ENCODE measurements around the gene PSAPL1.

The PSAPL1 gene

DNA sequence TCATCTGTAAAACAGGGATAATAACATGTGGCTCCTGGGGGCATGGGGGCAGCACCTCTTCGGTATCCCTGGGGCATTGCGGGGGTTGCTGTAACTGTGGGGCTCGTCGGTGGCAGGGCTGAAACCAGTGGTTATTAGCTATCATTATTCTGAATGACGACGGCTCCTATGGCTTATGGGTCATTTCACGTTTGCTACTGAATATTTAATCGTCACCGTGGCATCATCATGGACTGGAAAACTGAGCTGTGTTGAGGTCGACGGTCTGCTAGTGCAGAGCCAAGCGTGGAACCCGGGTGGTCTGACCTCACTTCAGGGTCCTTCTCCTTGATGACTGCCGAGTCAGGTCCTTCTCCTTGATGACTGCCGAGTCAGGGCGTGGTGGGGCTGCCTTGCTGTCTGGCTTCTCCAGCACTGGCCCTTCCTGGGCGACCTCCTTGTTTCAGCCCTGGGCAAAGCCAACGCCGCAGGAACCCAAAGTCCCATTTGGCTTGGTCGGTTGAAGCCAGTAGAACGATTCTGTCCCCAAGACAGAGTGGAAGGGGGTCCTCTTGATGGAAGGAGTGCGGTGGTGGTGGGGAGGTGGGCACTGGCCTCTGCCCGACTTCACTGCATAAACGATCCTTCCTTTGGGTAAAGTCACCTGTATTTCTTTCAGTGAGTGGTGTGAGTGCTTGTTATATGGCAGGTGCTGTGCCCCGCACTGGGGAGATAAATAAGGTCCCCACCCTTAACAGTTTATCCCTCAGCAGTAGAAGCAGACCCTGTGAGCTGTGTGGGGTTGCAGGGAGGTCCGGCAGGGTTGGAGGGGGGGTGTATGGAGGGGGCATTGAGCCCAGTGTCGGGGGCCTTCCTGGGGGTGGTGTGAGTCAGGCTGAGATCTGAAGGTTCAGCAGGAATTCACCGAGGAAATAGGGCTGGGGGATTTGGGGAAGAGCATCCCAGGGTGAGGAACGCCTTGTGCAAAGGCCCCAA is 40.8 kb downstream of the PSAPL1 start:
- DNase-seq, result no peak

DNA sequence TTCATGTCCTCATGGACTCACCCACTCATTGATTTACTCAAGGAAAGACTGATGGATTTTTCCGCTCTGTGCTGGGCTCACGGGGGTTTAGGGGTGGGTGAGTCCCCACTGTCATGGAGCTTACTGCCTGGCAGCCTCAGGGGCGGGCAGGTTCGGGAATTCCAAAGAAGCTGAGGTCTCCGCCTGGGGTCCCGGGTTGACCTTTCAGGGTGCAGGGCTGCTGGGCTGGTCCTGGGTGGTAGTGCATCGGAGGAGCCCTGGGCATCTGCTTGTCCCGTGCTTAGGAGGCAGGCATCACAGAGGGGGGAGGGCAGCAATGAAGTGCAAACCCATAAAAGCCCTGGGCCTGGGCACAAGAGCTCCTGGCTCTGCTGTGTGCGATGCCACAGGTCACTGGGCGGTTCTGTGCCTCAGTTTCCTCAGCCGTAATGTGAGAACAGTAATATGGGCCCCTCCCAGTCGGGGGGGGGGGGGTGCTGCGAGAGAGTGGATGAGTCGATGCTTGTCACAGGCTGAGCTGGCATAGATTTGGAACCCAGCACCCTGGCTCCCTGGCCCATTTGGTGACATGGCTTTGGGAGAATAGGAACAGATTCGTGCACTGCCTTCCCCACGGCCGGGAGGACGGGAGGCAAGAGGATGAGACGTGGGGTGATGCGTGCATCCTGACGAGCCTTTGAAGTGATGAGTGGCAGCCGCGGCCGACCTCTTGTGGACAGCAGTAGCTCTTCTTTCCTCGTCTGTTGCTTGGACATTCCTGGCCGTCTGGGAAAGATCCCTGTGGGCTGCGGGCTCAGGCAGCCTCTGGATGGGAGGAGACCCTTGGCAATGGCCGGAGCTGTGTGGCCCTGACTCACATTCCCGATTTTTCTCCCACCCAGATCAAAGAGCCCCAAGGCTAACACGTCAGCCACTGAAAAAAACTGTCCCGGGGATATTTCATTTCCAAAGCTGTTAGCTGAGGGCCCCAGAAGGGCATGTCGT is 42.0 kb downstream of the PSAPL1 start:
- DNase-seq, result no peak

- DNase-seq, result no peak
Observed at GRCh38 chr4:7391637-7392437, 42.9 kb downstream of the PSAPL1 start.

DNA sequence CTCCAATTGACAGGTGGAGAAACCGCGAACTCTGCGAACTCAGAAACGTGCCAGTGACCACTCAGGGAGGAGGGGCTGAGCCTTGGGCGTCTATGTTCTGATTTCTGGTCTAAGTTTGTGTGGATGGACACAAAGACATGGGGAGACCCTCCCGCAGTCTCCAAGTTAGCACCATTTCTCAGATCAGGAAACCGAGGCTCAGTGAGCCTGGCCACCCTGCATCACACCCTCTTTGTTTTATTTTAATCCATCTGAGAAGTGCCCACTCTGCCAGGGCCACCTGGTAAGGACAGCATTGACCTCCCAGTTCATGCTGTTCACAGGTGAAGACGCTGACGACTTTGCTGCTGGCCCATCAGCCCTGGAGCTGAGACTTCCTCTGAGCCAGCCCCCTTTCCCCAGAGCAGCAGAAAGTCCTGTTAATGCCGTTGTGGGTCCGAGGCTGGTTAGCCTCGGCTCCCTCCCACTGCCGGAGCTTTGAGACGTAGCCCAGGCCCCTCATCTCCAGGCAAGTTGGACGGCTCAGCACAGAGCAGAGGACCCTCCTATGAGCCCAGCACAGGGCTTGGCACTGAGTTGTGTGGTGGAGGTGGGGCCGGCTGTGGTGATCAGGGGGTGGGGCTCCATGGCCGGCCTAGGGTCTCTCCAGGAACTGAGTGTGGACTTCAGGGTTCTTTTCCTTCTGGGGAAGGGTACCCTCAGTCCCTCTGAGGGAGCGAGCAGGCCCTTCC is 43.7 kb downstream of the PSAPL1 start:
- DNase-seq, result no peak

DNA sequence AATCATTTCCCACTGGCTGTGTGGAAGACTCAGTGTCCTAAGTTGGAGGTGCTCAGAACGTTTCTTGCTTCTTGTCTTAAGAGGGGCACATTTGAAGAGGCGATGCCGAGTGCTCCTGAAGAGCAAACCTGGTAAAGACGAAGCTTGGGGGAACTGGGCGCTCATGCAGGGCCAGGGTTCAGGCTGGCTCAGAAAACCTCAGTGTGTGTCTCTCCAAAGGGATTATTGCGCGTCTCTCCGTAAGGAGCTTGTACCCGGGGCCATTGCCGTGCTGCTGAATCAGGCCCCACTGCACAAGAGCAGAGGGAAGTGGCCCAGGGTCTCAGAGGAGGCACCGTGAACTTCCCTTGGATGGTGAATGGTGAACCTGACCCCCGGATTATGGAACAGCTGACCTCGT is 44.4 kb downstream of the PSAPL1 start:
- DNase-seq, result no peak

- no peak for DNase-seq
Observed at GRCh38 chr4:7389719-7390118, 45.0 kb downstream of the PSAPL1 start.

GRCh38 chr4:7389101-7389701 is 45.5 kb downstream of the PSAPL1 start:
- DNase-seq, result no peak

GRCh38 chr4:7388627-7389026 is 46.1 kb downstream of the PSAPL1 start:
- no peak for DNase-seq

GRCh38 chr4:7387925-7388324 is 46.8 kb downstream of the PSAPL1 start:
- no peak for DNase-seq

- no peak for DNase-seq
Observed at GRCh38 chr4:7384929-7385890, 49.5 kb downstream of the PSAPL1 start.

- no peak for DNase-seq
Observed at GRCh38 chr4:7384003-7384928, 50.5 kb downstream of the PSAPL1 start.

DNA sequence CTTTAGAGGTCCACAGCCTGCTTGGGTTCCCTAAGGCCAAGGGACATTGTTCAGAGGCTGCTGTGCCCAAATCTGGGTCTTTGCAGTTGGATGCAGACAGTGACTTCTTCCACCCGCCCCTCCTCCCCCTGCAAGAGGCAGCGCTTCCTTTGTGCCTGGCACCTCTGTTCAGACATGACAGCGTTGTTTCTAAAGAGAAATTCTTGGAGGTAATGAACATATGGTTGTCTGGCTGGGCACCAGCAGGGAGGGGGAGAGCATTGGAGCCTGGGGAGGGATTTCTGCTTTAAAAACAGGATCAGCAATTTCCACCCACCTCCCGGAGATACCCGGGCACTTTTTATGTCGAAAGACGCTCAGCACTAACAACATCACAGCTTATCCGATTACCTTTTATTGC is 51.5 kb downstream of the PSAPL1 start:
- no peak for DNase-seq

DNA sequence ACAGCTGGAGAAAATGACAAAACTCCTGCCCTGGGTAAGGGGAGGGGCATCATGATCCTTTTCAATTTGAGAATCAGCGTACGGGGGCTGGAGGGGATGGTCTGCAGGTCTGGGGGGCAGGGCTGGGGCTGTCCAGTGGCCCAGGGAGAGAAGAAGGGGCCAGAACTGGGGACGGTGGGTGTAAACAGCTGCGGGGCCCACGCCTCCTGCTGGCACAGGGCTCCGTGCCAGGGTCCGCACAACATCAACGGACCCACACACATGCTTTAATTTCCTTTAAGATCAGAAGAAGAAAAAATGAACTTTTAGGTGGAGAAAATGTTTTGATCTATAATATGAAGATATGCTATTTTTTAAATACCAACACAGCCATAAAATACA is 52.1 kb downstream of the PSAPL1 start:
- no peak for DNase-seq

- no peak for DNase-seq
Observed at GRCh38 chr4:7381890-7382633, 52.7 kb downstream of the PSAPL1 start.

- no peak for DNase-seq
Observed at GRCh38 chr4:7381221-7381889, 53.4 kb downstream of the PSAPL1 start.

All from NCI-H748 treated with DMSO at 0.1 percent for 48 hours (cell line).